K562 (cell line): ENCODE data around the gene SCYL1. TPM values are rescaled to one million over a fixed set of nuclear protein-coding genes. Genes with fewer than 3 reads are reported as not detected.
A peak's percentile ranks its signal among the peaks of the same experiment; 100 is the strongest.

Source experiments
- BRD9 ChIP-seq: fragments of 450-650 bp; IDR thresholded peaks from 2 replicates; pipeline ENCODE4 v1.6.1; 2018; ENCODE audit warnings: low read depth; ENCODE audit not compliant: partially characterized antibody
- ESRRB ChIP-seq: fragments of 250-450 bp; sonication (Bioruptor Pico); IDR thresholded peaks from 2 replicates; pipeline ENCODE4 v1.5.0; 2020; ENCODE audit warnings: mild to moderate bottlenecking, moderate library complexity, borderline replicate concordance
- HOXB6 ChIP-seq: fragments of 250-450 bp; sonication (Bioruptor Pico); IDR thresholded peaks from 2 replicates; pipeline ENCODE4 v1.5.1; 2022; ENCODE audit warnings: mild to moderate bottlenecking, borderline replicate concordance
- KDM4B ChIP-seq, 2 experiments: fragments of 450-650 bp in 1 of 2; sonication (generic) in 1 of 2; IDR thresholded peaks; 2 replicates each; pipeline ENCODE4 v1.6.1; 2016 to 2017; ENCODE audit warnings: borderline replicate concordance in 2 of 2, antibody characterized with exemption in 1 of 2, low read depth in 1 of 2, mild to moderate bottlenecking in 1 of 2
- MCM2 ChIP-seq: fragments of 450-650 bp; IDR thresholded peaks from 2 replicates; pipeline ENCODE4 v1.6.1; 2017; ENCODE audit warnings: low read depth, mild to moderate bottlenecking
- MEF2D ChIP-seq: conservative IDR thresholded peaks from 2 replicates; pipeline ENCODE4 v1.6.1; 2016; ENCODE audit warnings: low read depth, missing genetic modification characterization, missing compliant biosample characterization
- MGA ChIP-seq: fragments of 450-650 bp; IDR thresholded peaks from 2 replicates; pipeline ENCODE4 v1.6.1; 2016; ENCODE audit warnings: mild to moderate bottlenecking, moderate library complexity
- MXD1 ChIP-seq: fragments of 250-450 bp; sonication (Bioruptor Pico); IDR thresholded peaks from 2 replicates; pipeline ENCODE4 v1.8.0; 2021; ENCODE audit warnings: borderline replicate concordance, mild to moderate bottlenecking, moderate library complexity; ENCODE audit not compliant: poor library complexity, severe bottlenecking
- NCOA6 ChIP-seq: fragments of 450-650 bp; IDR thresholded peaks from 2 replicates; pipeline ENCODE4 v1.6.1; 2017; ENCODE audit warnings: mild to moderate bottlenecking
- NFIX ChIP-seq: fragments of 250-450 bp; sonication (Bioruptor Pico); IDR thresholded peaks from 2 replicates; pipeline ENCODE4 v1.4.0; 2020; ENCODE audit warnings: low read depth, mild to moderate bottlenecking, moderate library complexity
- SMARCA4 ChIP-seq: fragments of 450-650 bp; IDR thresholded peaks from 2 replicates; pipeline ENCODE4 v1.6.1; 2016
- TFAP4 ChIP-seq: sonication (generic); formaldehyde crosslinking; IDR thresholded peaks from 2 replicates; pipeline ENCODE4 v1.8.0; 2022; ENCODE audit warnings: missing genetic modification reagents, mild to moderate bottlenecking, moderate library complexity, borderline replicate concordance
- polyA plus RNA-seq, 8 experiments: library from polyadenylated mRNA; depleted of rRNA in 4 of 8; stranded (reverse) in 5 of 8; unstranded in 3 of 8; fragments of >200 nt; fragmentation: Nextera tagmentation in 2 of 8; fragmentation: Illumina TruSeq in 1 of 8; extraction: Ambion mirVana in 2 of 8; extraction: Trizol in 1 of 8; gene quantifications; 2 replicates each; pipeline versions ENCODE4 v1.2.1 to v1.2.3, GENCODE V29; 2011 to 2014; ENCODE audit warnings: inconsistent platforms in 1 of 8, missing spikeins in 1 of 8
- total RNA-seq, 7 experiments: library from RNA; depleted of rRNA in 6 of 7; stranded (reverse); fragments of >200 nt in 6 of 7; fragmentation: Illumina TruSeq in 2 of 7; extraction: Trizol in 2 of 7; gene quantifications; 2 replicates each; pipeline versions ENCODE4 v1.2.1 to v1.2.3, GENCODE V29; 2011 to 2021; ENCODE audit warnings: low replicate concordance in 1 of 7
- TF ChIP-seq, protein P1 (sequence below): fragments of 250-450 bp; sonication (Bioruptor Pico); IDR thresholded peaks from 2 replicates; pipeline ENCODE4 v1.4.0; 2020

The SCYL1 gene
- total and polyA plus RNA-seq, 9 of the 15 experiments (the other 6 are each of a cell fraction or from before 2014, with no cell fraction given), result 1.9 to 145 (median 57.6) TPM

DNA sequence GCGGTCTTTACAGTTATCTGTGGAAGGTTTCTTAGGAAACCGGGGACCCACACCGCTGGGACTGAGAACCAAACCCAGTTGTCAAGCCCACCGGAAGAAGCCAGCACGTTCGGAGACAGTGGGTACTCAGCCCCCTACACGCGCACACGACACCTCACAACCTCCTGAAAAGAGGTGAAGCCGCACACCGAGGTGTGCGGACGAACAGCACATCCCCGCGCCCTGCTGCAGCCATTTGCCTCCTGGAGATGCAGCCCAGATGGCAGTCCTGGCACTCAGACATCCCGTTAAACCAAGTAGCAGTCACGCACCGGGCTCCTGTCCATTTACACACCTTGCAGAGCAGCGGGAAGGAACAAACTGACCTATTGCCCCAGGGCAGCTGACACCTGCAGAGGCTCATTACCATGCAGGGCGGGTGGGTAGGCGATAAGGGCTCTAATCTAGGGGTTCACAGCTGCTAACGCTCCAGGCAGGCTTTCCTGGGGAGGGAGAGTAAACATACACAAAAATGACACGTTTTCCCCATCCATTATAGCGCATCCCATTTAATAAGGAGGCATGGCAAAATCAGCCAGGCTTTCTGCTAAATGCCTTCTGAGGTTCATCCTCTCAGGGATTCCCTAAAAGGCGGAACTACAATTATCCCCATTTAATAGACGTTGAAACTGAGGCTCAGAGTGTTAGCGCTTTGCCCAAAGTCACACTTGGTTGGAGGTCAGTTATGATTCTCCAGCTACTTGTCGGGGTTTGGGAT lies 50.1 kb downstream of the SCYL1 start (continued):
- TF ChIP-seq HOXB6 (CRISPR knock-in tag) (no peak), ESRRB (CRISPR knock-in tag) (no peak), MXD1 (CRISPR knock-in tag) (no peak), MEF2D (tag) (0 out of 2 replicates have a peak, but pooled peaks have one; percentile 21), NCOA6 (no peak), TFAP4 (CRISPR knock-in tag) (peak; percentile 98), SMARCA4 (peak; percentile 81), MGA (no peak), NFIX (no peak), MCM2 (no peak), KDM4B (IDR thresholded peaks at IDR 0.05; ENCODE audit: borderline replicate concordance in 2 of 2, low read depth in 1 of 2) (0 out of 4 replicates have a peak, but pooled peaks of 1 of the 2 experiments have one; percentile 19), BRD9 (peak; percentile 61)
- TF ChIP-seq, protein P1, sequence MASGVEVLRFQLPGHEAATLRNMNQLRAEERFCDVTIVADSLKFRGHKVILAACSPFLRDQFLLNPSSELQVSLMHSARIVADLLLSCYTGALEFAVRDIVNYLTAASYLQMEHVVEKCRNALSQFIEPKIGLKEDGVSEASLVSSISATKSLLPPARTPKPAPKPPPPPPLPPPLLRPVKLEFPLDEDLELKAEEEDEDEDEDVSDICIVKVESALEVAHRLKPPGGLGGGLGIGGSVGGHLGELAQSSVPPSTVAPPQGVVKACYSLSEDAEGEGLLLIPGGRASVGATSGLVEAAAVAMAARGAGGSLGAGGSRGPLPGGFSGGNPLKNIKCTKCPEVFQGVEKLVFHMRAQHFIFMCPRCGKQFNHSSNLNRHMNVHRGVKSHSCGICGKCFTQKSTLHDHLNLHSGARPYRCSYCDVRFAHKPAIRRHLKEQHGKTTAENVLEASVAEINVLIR (CRISPR knock-in tag), result no peak
